H4 (cell line): ENCODE results near the gene DDIT3. TPM values are rescaled to one million over a fixed set of nuclear protein-coding genes. Genes with fewer than 3 reads are reported as not detected.

Source experiments
- DNase-seq: peaks from one replicate; pipeline ENCODE4 v3.0.0-alpha.2; 2015; ENCODE audit warnings: low spot score
- total RNA-seq: library from RNA; depleted of rRNA; stranded (reverse); fragments of >200 nt; shearing (Covaris generic); gene quantifications from 2 replicates; pipeline ENCODE4 v1.2.3, GENCODE V29; 2014; rRNA removed

DDIT3 gene
- total RNA-seq, 1 experiment from 2014 or later, result 50.1 TPM

- DNase-seq, result no peak
Observed at GRCh38 chr12:57467915-57468314, 52.4 kb downstream of the DDIT3 start.

GRCh38 chr12:57467212-57467874, 53.0 kb downstream of the DDIT3 start:
- DNase-seq, result no peak

Other genes with a start within 250 kb of the DDIT3 start
- gene R3HDM2, start 89.5 kb downstream of the DDIT3 start, total RNA-seq, result 9.5 and 12.3 TPM in 2 replicates
- not detected in 2 replicates for gene INHBC, start 85.7 kb downstream of the DDIT3 start, total RNA-seq
- 16.1 and 24.8 TPM in 2 replicates for gene INHBE, start 65.2 kb downstream of the DDIT3 start, total RNA-seq
- 5.7 and 6.3 TPM in 2 replicates for gene GLI1, start 60.7 kb downstream of the DDIT3 start, total RNA-seq
- gene ARHGAP9, start 40.6 kb downstream of the DDIT3 start, total RNA-seq, result not detected in 2 replicates
- gene MARS1, start 32.4 kb downstream of the DDIT3 start, total RNA-seq, result 118 and 121 TPM in 2 replicates
- 1.5 and 3.1 TPM in 2 replicates for gene MBD6, start 2.3 kb upstream of the DDIT3 start, total RNA-seq
- gene DCTN2, start 26.7 kb upstream of the DDIT3 start, total RNA-seq, result 76.6 and 109 TPM in 2 replicates
- 0.27 TPM in 1 of 2 replicates, not detected in the other for gene KIF5A, start 29.5 kb upstream of the DDIT3 start, total RNA-seq
- 24.4 and 27.2 TPM in 2 replicates for gene PIP4K2C, start 70.7 kb upstream of the DDIT3 start, total RNA-seq
- gene DTX3, start 84.3 kb upstream of the DDIT3 start, total RNA-seq, result 7.3 and 10.7 TPM in 2 replicates
- gene ARHGEF25, start 90.9 kb upstream of the DDIT3 start, total RNA-seq, result 8.5 and 11.7 TPM in 2 replicates
- gene B4GALNT1, start 112.7 kb upstream of the DDIT3 start, total RNA-seq, result 64.3 and 77.3 TPM in 2 replicates
- 221 and 235 TPM in 2 replicates for gene OS9, start 173.6 kb upstream of the DDIT3 start, total RNA-seq
- 0.99 and 2.4 TPM in 2 replicates for gene AGAP2, start 218.2 kb upstream of the DDIT3 start, total RNA-seq
- 64.1 and 76.5 TPM in 2 replicates for gene TSPAN31, start 224.5 kb upstream of the DDIT3 start, total RNA-seq
- gene CDK4, start 231.8 kb upstream of the DDIT3 start, total RNA-seq, result 298 and 323 TPM in 2 replicates
- gene MARCHF9, start 234.6 kb upstream of the DDIT3 start, total RNA-seq, result 5.5 and 7.3 TPM in 2 replicates
- 0.48 TPM in 1 of 2 replicates, not detected in the other for gene CYP27B1, start 246.6 kb upstream of the DDIT3 start, total RNA-seq